ENCODE data around the gene ULK1. TPM values are rescaled to one million over a fixed set of nuclear protein-coding genes. Genes with fewer than 3 reads are reported as not detected.
"Not testable (repeated sequence)": the region's sequence is repeated elsewhere in the genome, so short reads cannot be mapped to it uniquely, and the experiment has no call there.

Gene ULK1
- total RNA-seq, 2 donors from 2014 or later = 23.2 to 40.6 TPM

DNA sequence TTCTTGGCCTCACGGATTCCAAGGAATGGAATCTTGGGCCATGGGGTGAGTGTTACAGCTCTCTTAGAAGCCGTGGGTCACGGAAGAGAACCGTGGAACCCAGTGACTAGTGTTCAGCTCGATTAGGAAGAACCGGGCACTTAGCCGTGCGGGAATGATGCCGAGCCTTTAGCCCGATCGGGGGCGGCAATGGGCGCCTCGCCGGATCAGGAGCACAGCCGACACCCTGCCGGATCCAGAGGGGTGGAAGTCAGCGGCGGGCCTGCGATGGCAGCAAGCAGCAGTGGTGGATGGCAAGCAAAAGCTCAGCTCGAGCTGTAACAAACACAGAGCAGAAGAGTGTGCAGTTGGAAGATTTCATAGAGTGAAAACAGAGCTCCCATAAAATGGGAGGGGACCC, 21.1 kb upstream of the ULK1 start:
- H3K4me3 ChIP-seq = no peak overlapping the region
- no peak for DNase-seq (ENCODE audit: low spot score)
- ATAC-seq (ENCODE audit: insufficient number of reproducible peaks, low FRiP score, low read depth) = no peak
- H3K27me3 ChIP-seq (replicated peaks; ENCODE audit: insufficient read depth) = no peaks in the 10 kb centered on the region
- H3K36me3 ChIP-seq = no peaks in the 10 kb centered on the region
- no peaks in the 10 kb centered on the region for H3K9me3 ChIP-seq
- TF ChIP-seq, protein P1, sequence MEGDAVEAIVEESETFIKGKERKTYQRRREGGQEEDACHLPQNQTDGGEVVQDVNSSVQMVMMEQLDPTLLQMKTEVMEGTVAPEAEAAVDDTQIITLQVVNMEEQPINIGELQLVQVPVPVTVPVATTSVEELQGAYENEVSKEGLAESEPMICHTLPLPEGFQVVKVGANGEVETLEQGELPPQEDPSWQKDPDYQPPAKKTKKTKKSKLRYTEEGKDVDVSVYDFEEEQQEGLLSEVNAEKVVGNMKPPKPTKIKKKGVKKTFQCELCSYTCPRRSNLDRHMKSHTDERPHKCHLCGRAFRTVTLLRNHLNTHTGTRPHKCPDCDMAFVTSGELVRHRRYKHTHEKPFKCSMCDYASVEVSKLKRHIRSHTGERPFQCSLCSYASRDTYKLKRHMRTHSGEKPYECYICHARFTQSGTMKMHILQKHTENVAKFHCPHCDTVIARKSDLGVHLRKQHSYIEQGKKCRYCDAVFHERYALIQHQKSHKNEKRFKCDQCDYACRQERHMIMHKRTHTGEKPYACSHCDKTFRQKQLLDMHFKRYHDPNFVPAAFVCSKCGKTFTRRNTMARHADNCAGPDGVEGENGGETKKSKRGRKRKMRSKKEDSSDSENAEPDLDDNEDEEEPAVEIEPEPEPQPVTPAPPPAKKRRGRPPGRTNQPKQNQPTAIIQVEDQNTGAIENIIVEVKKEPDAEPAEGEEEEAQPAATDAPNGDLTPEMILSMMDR (IDR thresholded peaks at IDR 0.05) = no peak
- H3K27ac ChIP-seq = no peak overlapping the region
- no peaks in the 10 kb centered on the region for H3K4me1 ChIP-seq (ENCODE audit: control insufficient read depth in 1 of 2, low read depth in 2 of 2)

DNA sequence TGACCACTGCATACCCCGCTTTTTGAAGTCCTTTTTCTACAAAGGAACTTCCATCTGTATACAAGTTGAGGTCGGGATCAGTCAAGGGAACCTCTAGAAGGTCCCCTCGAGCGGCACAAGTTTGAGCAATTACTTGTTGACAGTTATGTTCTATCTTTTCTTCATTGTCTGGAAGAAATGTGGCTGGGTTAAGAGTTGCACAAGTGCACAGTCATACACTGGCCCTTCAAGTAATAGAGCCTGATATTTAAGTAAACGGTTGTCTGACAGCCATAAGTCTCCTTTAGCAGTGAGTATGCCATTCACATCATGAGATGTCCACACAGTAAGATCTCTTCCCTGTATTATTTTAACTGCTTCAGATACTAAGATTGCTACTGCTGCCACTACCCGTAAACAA, 19.4 kb upstream of the ULK1 start:
- H3K4me1 ChIP-seq (ENCODE audit: control insufficient read depth in 1 of 2, low read depth in 2 of 2); H3K27me3 ChIP-seq (replicated peaks; ENCODE audit: insufficient read depth); H3K36me3 ChIP-seq; H3K9me3 ChIP-seq; DNase-seq (ENCODE audit: low spot score); H3K4me3 ChIP-seq; H3K27ac ChIP-seq; ATAC-seq (ENCODE audit: insufficient number of reproducible peaks, low FRiP score, low read depth): not testable (repeated sequence)

DNA sequence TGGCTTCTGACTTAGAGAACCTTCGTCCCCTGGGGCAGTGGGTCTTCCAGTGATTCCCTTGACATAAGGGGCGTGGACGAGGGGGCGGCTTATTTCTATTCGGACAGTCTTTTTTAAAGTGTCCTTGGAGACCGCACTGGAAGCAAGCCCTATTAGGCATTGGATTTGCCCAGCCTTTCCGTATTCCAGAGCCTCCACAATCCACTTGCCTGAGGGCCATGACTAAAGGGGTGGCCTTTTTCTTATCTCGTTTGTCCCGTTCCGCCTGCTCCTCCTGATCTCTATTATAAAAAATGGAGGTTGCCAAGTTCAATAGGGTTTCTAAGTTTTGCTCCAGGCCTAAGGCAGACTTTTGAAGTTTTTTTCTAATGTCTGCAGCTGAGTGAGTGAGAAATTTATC, 17.2 kb upstream of the ULK1 start:
- not testable (repeated sequence) for H3K27ac ChIP-seq, H3K4me3 ChIP-seq, H3K9me3 ChIP-seq

DNA sequence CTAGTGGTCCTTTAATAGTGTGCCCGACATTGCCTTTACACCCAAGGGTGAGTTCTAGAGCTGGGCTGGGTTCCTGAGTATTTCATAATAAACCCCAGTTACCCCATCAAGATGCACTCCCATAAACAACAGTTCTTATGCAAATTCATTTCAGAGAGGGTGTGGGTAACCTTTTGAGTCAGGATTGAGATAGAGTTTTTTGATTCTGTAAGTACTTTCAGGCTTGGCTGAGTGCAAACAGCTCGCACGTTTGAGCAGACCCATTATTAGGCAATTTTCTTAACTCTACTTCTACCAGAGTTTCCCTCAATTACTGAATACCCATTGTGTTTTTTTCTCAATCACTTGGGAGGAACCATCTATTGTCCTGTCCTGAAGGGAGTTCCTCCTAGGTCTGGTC, 16.0 kb upstream of the ULK1 start:
- not testable (repeated sequence) for H3K36me3 ChIP-seq; H3K4me3 ChIP-seq; H3K27me3 ChIP-seq (replicated peaks; ENCODE audit: insufficient read depth); H3K4me1 ChIP-seq (ENCODE audit: control insufficient read depth in 1 of 2, low read depth in 2 of 2); ATAC-seq (ENCODE audit: insufficient number of reproducible peaks, low FRiP score, low read depth); H3K27ac ChIP-seq; DNase-seq (ENCODE audit: low spot score); H3K9me3 ChIP-seq

More for the DNA sequence above, 17.2 kb upstream of the ULK1 start:
- H3K27me3 ChIP-seq (replicated peaks; ENCODE audit: insufficient read depth); DNase-seq (ENCODE audit: low spot score); H3K4me1 ChIP-seq (ENCODE audit: control insufficient read depth in 1 of 2, low read depth in 2 of 2); H3K36me3 ChIP-seq; ATAC-seq (ENCODE audit: insufficient number of reproducible peaks, low FRiP score, low read depth): not testable (repeated sequence)

DNA sequence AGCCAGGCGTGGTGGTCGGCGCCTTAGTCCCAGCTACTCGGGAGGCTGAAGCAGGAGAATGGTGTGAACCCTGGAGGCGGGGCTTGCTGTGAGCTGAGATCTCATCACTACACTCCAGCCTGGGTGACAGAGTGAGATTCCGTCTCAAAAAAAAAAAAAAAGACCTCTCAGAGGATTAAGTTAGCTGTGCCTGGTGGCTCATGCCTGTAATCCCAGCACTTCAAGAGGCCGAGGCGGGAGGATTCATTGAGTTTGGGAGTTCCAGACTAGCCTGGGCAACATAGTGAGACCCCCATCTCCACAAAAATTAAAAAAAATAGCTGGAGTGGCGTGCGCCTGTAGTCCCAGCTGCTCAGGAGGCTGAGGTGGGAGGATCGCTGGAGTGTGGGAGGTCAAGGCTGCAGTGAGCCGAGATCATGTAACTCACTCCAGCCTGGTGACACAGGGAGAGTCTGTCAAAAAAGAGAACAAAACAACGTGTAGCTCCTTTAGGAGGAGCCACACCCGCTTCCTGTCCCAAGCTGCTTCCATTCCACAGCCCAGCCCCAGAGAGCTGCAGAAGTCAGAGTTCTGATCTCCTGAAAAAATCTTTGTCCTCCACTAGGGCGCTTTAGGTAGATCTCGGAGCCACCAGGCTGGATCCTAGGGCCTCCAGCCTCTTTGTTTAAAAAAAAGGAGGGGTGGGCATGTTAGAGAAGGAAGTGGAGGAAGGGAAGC, 11.5 kb upstream of the ULK1 start:
- no peak overlapping the region for H3K4me3 ChIP-seq
- DNase-seq (ENCODE audit: low spot score) (no peak), ATAC-seq (ENCODE audit: insufficient number of reproducible peaks, low FRiP score, low read depth) (no peak)
- H3K27me3 ChIP-seq (replicated peaks; ENCODE audit: insufficient read depth) = no peaks in the 10 kb centered on the region
- no peaks in the 10 kb centered on the region for H3K36me3 ChIP-seq
- TF ChIP-seq, protein P1 (IDR thresholded peaks at IDR 0.05) = no peak
- no peaks in the 10 kb centered on the region for H3K4me1 ChIP-seq (ENCODE audit: control insufficient read depth in 1 of 2, low read depth in 2 of 2)
- no peak overlapping the region for H3K27ac ChIP-seq
- H3K9me3 ChIP-seq = no peaks in the 10 kb centered on the region

DNA sequence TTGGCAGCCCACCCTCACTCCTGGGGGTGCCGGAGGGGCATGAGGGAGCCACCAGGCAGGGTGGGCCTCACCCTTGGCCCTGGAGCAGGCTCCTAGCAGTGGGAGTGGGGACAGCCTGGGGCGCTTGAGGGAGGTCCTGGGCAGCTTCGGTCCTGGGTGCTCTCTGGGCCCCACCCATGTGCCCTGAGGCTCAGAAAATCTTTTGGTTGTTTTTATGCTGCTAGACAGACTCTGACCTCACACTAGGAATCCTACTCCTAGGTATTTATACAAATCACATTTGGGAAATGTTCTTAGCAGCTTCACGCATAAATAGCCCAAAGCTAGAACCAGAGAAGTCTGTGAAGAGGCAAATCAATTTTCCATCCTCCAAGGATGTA, 10.9 kb upstream of the ULK1 start:
- H3K36me3 ChIP-seq = no peaks in the 10 kb centered on the region
- H3K27me3 ChIP-seq (replicated peaks; ENCODE audit: insufficient read depth) = no peaks in the 10 kb centered on the region
- TF ChIP-seq, protein P1 (IDR thresholded peaks at IDR 0.05) = no peak
- no peaks in the 10 kb centered on the region for H3K4me1 ChIP-seq (ENCODE audit: control insufficient read depth in 1 of 2, low read depth in 2 of 2)
- DNase-seq (ENCODE audit: low spot score) (no peak), ATAC-seq (ENCODE audit: insufficient number of reproducible peaks, low FRiP score, low read depth) (no peak)
- H3K9me3 ChIP-seq = no peaks in the 10 kb centered on the region
- H3K27ac ChIP-seq = no peak overlapping the region
- H3K4me3 ChIP-seq = no peak overlapping the region

DNA sequence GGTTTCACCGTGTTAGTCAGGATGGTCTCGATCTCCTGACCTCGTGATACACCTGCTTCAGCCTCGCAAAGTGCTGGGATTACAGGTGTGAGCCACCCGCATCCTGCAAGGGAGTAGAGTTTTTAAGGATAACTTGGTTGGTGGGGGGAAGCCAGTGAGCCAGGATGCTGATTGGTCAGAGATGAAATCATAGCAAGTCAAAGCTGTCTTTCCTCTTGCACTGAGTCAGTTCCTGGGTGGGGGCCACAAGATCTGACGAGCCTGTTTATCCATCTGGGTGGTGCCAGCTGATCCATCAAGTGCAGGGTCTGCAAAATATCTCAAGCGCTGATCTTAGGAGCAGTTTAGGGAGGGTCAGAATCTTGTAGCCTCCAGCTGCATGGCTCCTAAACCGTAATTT, 9.3 kb upstream of the ULK1 start:
- H3K4me1 ChIP-seq (ENCODE audit: control insufficient read depth in 1 of 2, low read depth in 2 of 2); H3K27me3 ChIP-seq (replicated peaks; ENCODE audit: insufficient read depth); H3K9me3 ChIP-seq; H3K4me3 ChIP-seq; H3K27ac ChIP-seq; DNase-seq (ENCODE audit: low spot score); H3K36me3 ChIP-seq; ATAC-seq (ENCODE audit: insufficient number of reproducible peaks, low FRiP score, low read depth): not testable (repeated sequence)

Data from thoracic aorta (tissue), 2 donors.